Progenitor cell of endocrine pancreas (in vitro differentiated cells): ENCODE measurements around the gene SOS1. TPM values are rescaled to one million over a fixed set of nuclear protein-coding genes. Genes with fewer than 3 reads are reported as not detected.
A peak's percentile ranks its signal among the peaks of the same experiment; 100 is the strongest.

Experiments
- DNase-seq: peaks from one replicate; pipeline ENCODE4 v3.0.0; 2021; ENCODE audit warnings: low spot score; ENCODE audit not compliant: unreplicated experiment
- H3K27ac Mint-ChIP-seq: 2 replicates; pipeline ENCODE4 v1.8.0; 2021; ENCODE audit warnings: mild to moderate bottlenecking, moderate library complexity, mixed read lengths
- H3K27me3 Mint-ChIP-seq: 2 replicates; pipeline ENCODE4 v1.8.0; 2021; ENCODE audit warnings: mixed read lengths
- H3K36me3 Mint-ChIP-seq: 2 replicates; pipeline ENCODE4 v1.8.0; 2022; ENCODE audit warnings: mixed read lengths; ENCODE audit not compliant: insufficient read depth
- H3K4me1 Mint-ChIP-seq: 2 replicates; pipeline ENCODE4 v1.8.0; 2021; ENCODE audit warnings: low read depth, mixed read lengths
- H3K4me3 Mint-ChIP-seq: 2 replicates; pipeline ENCODE4 v1.8.0; 2021; ENCODE audit warnings: low read depth, mild to moderate bottlenecking, moderate library complexity, mixed read lengths
- H3K9me3 Mint-ChIP-seq: 2 replicates; pipeline ENCODE4 v1.8.0; 2021; ENCODE audit warnings: low read depth, mixed read lengths
- CTCF ChIP-seq: fragments of 200-600 bp; sonication (generic); IDR thresholded peaks from one replicate; pipeline ENCODE4 v1.5.0; 2021; ENCODE audit warnings: antibody characterized with exemption, mild to moderate bottlenecking; ENCODE audit not compliant: unreplicated experiment
- total RNA-seq: library from RNA; stranded (reverse); gene quantifications from 2 replicates; pipeline ENCODE4 v1.2.1, GENCODE V29; 2021

Gene SOS1
- total RNA-seq, 1 donor from 2014 or later: 77.0 TPM

GRCh38 chr2:39120521-39120770 lies 405 bp downstream of the SOS1 start:
- no peak for TF ChIP-seq CTCF
- H3K27me3 Mint-ChIP-seq: no peaks in the 10 kb centered on the region
- peaks cover 5% of the 10 kb centered on the region for H3K9me3 Mint-ChIP-seq
- peaks cover 48% of the 10 kb centered on the region for H3K4me1 Mint-ChIP-seq
- DNase-seq: no peak
- no peak overlapping the region for H3K27ac Mint-ChIP-seq
- H3K36me3 Mint-ChIP-seq: peaks cover 12% of the 10 kb centered on the region
- H3K4me3 Mint-ChIP-seq: no peak overlapping the region

- H3K27me3 Mint-ChIP-seq: no peaks in the 10 kb centered on the region
- peaks cover 44% of the 10 kb centered on the region for H3K4me1 Mint-ChIP-seq
- peak; percentile 35 for DNase-seq
- peaks cover 12% of the 10 kb centered on the region for H3K36me3 Mint-ChIP-seq
- peak overlapping the region; percentile 95 for H3K27ac Mint-ChIP-seq
- H3K4me3 Mint-ChIP-seq: peak overlapping the region; percentile 80
- H3K9me3 Mint-ChIP-seq: peaks cover 5% of the 10 kb centered on the region
- no peak for TF ChIP-seq CTCF
These were observed 925 bp downstream of the SOS1 start for GRCh38 chr2:39119732-39120520.

GRCh38 chr2:39118786-39119499 lies 1.9 kb downstream of the SOS1 start:
- peaks cover 12% of the 10 kb centered on the region for H3K36me3 Mint-ChIP-seq
- DNase-seq: no peak
- peaks cover 43% of the 10 kb centered on the region for H3K4me1 Mint-ChIP-seq
- H3K4me3 Mint-ChIP-seq: peak overlapping the region; percentile 80
- TF ChIP-seq CTCF: no peak
- no peaks in the 10 kb centered on the region for H3K27me3 Mint-ChIP-seq
- peaks cover 5% of the 10 kb centered on the region for H3K9me3 Mint-ChIP-seq
- peak overlapping the region; percentile 95 for H3K27ac Mint-ChIP-seq

GRCh38 chr2:39115556-39115955 lies 5.3 kb downstream of the SOS1 start:
- no peak for DNase-seq
- Mint-ChIP-seq H3K27ac (no peak overlapping the region), H3K4me1 (peaks cover 30% of the 10 kb centered on the region), H3K27me3 (no peaks in the 10 kb centered on the region), H3K9me3 (peaks cover 5% of the 10 kb centered on the region), H3K4me3 (no peak overlapping the region), H3K36me3 (peaks cover 19% of the 10 kb centered on the region)
- no peak for TF ChIP-seq CTCF

- Mint-ChIP-seq H3K4me3 (no peak overlapping the region), H3K27ac (no peak overlapping the region), H3K36me3 (peaks cover 19% of the 10 kb centered on the region), H3K27me3 (no peaks in the 10 kb centered on the region), H3K9me3 (peaks cover 5% of the 10 kb centered on the region), H3K4me1 (peaks cover 31% of the 10 kb centered on the region)
- DNase-seq: no peak
- no peak for TF ChIP-seq CTCF
These were observed 6.1 kb downstream of the SOS1 start for GRCh38 chr2:39114771-39115170.
